Stomach (tissue), 4 donors: ENCODE data around the gene SOX6.

Experiments
- EP300 ChIP-seq: sonication (generic); formaldehyde crosslinking; IDR thresholded peaks from one replicate; pipeline ENCODE4 v1.6.1; 2017; ENCODE audit warnings: antibody characterized with exemption
- POLR2A ChIP-seq, 4 donors: fragments of 450-650 bp; IDR thresholded peaks; one replicate each; pipeline ENCODE4 v1.6.1; 2016; ENCODE audit warnings: antibody characterized with exemption in 4 of 4, control low read depth in 2 of 4, mild to moderate bottlenecking in 1 of 4, moderate library complexity in 1 of 4
- POLR2AphosphoS5 ChIP-seq, 3 donors: sonication (generic); formaldehyde crosslinking; IDR thresholded peaks; one replicate each; pipeline ENCODE4 v1.6.1; 2016; ENCODE audit warnings: antibody characterized with exemption in 3 of 3
- TF ChIP-seq, protein P1 (sequence below), 7 experiments: fragments of 450-650 bp in 4 of 7; fragments of 200-600 bp in 3 of 7; sonication (generic) in 3 of 7; IDR thresholded peaks; one replicate each; pipeline ENCODE4 v1.5.1; 2016 to 2019; ENCODE audit warnings: antibody characterized with exemption in 7 of 7, control low read depth in 2 of 7, mild to moderate bottlenecking in 1 of 7

DNA sequence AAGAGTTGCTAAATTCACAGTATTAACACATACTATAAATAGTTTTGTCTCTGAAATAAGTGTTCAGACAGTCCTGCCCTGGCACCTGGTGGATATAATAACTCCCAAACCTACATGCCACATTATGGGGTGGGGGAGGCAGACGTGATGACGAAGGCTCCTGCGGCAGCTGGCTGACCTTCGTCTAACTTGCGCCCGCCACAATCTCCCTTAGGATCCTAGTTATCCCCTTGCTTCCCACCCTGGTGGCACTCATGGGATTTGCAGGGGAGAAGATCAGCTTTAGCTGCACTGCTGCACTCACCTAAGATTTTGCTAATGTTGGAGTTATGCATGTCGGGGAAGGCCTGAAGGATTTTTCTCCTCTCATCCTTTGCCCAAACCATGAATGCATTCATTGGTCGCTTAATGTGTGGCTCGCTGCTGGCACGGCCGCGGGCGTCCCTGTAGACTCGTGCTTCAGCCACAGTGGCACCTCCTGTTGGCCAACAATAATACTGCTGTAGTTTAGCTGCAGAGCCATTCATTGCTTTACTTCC lies 367.6 kb downstream of the SOX6 start:
- TF ChIP-seq POLR2A (IDR thresholded peaks at IDR 0.05) (no peak), EP300 (no peak), POLR2AphosphoS5 (IDR thresholded peaks at IDR 0.05) (no peak)
- TF ChIP-seq, protein P1, sequence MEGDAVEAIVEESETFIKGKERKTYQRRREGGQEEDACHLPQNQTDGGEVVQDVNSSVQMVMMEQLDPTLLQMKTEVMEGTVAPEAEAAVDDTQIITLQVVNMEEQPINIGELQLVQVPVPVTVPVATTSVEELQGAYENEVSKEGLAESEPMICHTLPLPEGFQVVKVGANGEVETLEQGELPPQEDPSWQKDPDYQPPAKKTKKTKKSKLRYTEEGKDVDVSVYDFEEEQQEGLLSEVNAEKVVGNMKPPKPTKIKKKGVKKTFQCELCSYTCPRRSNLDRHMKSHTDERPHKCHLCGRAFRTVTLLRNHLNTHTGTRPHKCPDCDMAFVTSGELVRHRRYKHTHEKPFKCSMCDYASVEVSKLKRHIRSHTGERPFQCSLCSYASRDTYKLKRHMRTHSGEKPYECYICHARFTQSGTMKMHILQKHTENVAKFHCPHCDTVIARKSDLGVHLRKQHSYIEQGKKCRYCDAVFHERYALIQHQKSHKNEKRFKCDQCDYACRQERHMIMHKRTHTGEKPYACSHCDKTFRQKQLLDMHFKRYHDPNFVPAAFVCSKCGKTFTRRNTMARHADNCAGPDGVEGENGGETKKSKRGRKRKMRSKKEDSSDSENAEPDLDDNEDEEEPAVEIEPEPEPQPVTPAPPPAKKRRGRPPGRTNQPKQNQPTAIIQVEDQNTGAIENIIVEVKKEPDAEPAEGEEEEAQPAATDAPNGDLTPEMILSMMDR (IDR thresholded peaks at IDR 0.05) = peak in 1 of 7 experiments; percentile 6
